ENCODE results near the gene HPGDS. TPM values are rescaled to one million over a fixed set of nuclear protein-coding genes. Genes with fewer than 3 reads are reported as not detected.

The HPGDS gene
- total and polyA plus RNA-seq, 2 experiments from 2014 or later, result 0.30 to 1.6 TPM

GRCh38 chr4:94370533-94371254 is 28.1 kb upstream of the HPGDS start:
- H4K20me1 ChIP-seq (ENCODE audit: insufficient read depth, poor library complexity, severe bottlenecking), result no peaks in the 10 kb centered on the region

GRCh38 chr4:94369046-94369445 is 26.4 kb upstream of the HPGDS start:
- Histone ChIP-seq H3K79me2 (no peaks in the 10 kb centered on the region), H4K20me1 (ENCODE audit: insufficient read depth, poor library complexity, severe bottlenecking) (no peaks in the 10 kb centered on the region), H3K4me3 (no peak overlapping the region), H3K36me3 (replicated peaks; ENCODE audit: insufficient read depth, low read depth) (no peaks in the 10 kb centered on the region), H3K9me2 (replicated peaks; ENCODE audit: insufficient read depth) (no peaks in the 10 kb centered on the region), H3K27ac (no peak overlapping the region), H2AFZ (no peak overlapping the region), H3K27me3 (no peaks in the 10 kb centered on the region), H3K9me3 (ENCODE audit: low read depth) (no peaks in the 10 kb centered on the region), H3K4me1 (ENCODE audit: insufficient read depth) (no peaks in the 10 kb centered on the region), H3K4me2 (no peak overlapping the region)
- TF ChIP-seq CTCF (IDR thresholded peaks at IDR 0.05; ENCODE audit: poor library complexity) (no peak), EZH2phosphoT487 (IDR thresholded peaks at IDR 0.05; ENCODE audit: low read depth, severe bottlenecking, unreplicated experiment) (no peak), EZH2 (IDR thresholded peaks at IDR 0.05; ENCODE audit: borderline replicate concordance) (no peak)
- no peak for DNase-seq (ENCODE audit: low spot score)
- 98% methylated on average over 2 of the region's 2 CpGs for WGBS (ENCODE audit: low lambda C conversion rate, missing lambda C conversion rate)

More at GRCh38 chr4:94370533-94371254, 28.1 kb upstream of the HPGDS start:
- no peak for TF ChIP-seq EZH2 (IDR thresholded peaks at IDR 0.05; ENCODE audit: borderline replicate concordance)
- TF ChIP-seq EZH2phosphoT487 (IDR thresholded peaks at IDR 0.05; ENCODE audit: low read depth, severe bottlenecking, unreplicated experiment), result no peak
- no peak for TF ChIP-seq CTCF (IDR thresholded peaks at IDR 0.05; ENCODE audit: poor library complexity)
- Histone ChIP-seq H3K36me3 (replicated peaks; ENCODE audit: insufficient read depth, low read depth) (no peaks in the 10 kb centered on the region), H3K9me2 (replicated peaks; ENCODE audit: insufficient read depth) (no peaks in the 10 kb centered on the region), H3K4me3 (no peak overlapping the region), H3K4me2 (no peak overlapping the region), H3K79me2 (no peaks in the 10 kb centered on the region), H3K9me3 (ENCODE audit: low read depth) (no peaks in the 10 kb centered on the region), H3K27ac (no peak overlapping the region), H3K27me3 (no peaks in the 10 kb centered on the region), H2AFZ (no peak overlapping the region), H3K4me1 (ENCODE audit: insufficient read depth) (no peaks in the 10 kb centered on the region)
- DNase-seq (ENCODE audit: low spot score), result no peak
- WGBS (ENCODE audit: low lambda C conversion rate, missing lambda C conversion rate), result 86% methylated on average over 6 of the region's 6 CpGs

- no peaks in the 10 kb centered on the region for H3K36me3 ChIP-seq (replicated peaks; ENCODE audit: insufficient read depth, low read depth)
- H3K9me3 ChIP-seq (ENCODE audit: low read depth), result no peaks in the 10 kb centered on the region
- H2AFZ ChIP-seq, result no peak overlapping the region
- H3K27ac ChIP-seq, result no peak overlapping the region
- no peaks in the 10 kb centered on the region for H3K27me3 ChIP-seq
- no peaks in the 10 kb centered on the region for H3K79me2 ChIP-seq
- no peak for DNase-seq (ENCODE audit: low spot score)
- no peaks in the 10 kb centered on the region for H3K9me2 ChIP-seq (replicated peaks; ENCODE audit: insufficient read depth)
- WGBS (ENCODE audit: low lambda C conversion rate, missing lambda C conversion rate), result 88% methylated on average over 1 of the region's 1 CpG
- no peaks in the 10 kb centered on the region for H3K4me1 ChIP-seq (ENCODE audit: insufficient read depth)
- H3K4me2 ChIP-seq, result no peak overlapping the region
- H3K4me3 ChIP-seq, result no peak overlapping the region
- TF ChIP-seq CTCF (IDR thresholded peaks at IDR 0.05; ENCODE audit: poor library complexity) (no peak), EZH2 (IDR thresholded peaks at IDR 0.05; ENCODE audit: borderline replicate concordance) (no peak), EZH2phosphoT487 (IDR thresholded peaks at IDR 0.05; ENCODE audit: low read depth, severe bottlenecking, unreplicated experiment) (no peak)
- no peaks in the 10 kb centered on the region for H4K20me1 ChIP-seq (ENCODE audit: insufficient read depth, poor library complexity, severe bottlenecking)
Measured at GRCh38 chr4:94368459-94368858, 25.8 kb upstream of the HPGDS start.
